Measurements from ENCODE around the gene EPB41L4B.

EPB41L4B gene

DNA sequence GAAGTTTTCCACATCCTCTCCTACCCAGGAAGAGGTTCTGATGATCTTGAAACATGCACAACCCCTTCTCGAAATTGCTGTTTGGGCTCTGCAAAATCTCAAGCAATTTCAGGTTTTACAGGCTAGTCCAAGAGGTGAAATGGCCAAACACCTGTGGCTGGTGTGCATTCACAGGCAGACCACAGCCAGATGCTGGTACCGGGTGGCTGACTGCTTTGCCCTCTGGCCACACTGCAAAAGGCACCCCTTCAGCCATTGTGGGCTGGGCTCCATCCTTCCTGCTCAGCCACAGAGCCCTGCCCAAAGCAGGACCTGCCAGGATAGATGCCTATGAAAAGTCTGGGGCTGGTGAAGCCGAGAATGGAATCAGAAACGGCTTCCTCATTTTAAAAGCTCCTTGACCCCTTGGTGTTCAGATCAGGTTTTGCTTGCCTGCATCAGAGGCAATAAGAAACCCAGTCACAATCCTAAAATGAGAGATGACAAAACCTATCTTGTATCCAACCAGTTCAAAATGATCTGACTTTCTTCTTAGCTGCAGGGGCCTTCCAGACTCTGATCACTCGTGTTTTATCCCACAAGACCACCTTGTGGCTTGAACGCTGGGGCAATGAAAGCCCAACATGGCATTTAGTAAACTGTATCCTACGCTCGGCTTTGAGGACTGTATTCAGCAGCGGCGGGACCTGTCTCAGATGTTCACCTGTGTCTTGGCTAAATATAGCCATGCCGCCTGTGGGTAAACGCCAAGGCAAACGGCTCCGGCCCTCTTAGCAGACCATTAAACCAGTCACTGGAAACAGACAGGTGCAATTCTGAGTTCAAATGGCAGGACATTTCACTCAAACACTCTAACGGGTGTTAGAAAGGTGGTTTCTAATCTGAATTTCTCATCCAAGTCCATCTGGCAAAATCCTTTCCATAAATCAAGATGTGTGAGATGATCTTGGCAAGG, 49.6 kb downstream of the EPB41L4B start:
- H3K27me3 Mint-ChIP-seq: peaks cover 4% of the 10 kb centered on the region
- no peaks in the 10 kb centered on the region for H3K4me1 Mint-ChIP-seq
- H3K36me3 Mint-ChIP-seq: no peaks in the 10 kb centered on the region
- no peak overlapping the region for H3K27ac Mint-ChIP-seq
- no peaks in the 10 kb centered on the region for H3K9me3 Mint-ChIP-seq
- H3K4me3 Mint-ChIP-seq: no peak overlapping the region

DNA sequence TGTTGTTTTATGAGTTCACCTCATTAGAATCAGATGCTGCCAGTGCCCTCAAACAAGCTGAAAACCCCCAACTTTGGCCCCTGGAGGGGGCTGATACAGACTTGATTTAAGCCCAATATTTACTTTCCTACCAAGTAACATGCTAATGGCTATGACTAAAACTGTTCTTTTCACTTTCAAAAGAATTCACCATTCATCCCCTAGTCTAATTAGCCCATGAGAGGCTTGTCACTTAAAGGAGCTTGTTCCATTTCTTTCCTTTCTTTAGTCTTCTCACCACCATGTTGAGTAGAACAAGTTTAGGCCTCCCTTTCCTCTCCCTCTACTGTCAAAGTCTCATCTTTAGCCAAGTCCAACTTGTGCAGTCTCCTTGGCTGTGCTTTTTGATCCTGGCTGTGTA, 50.4 kb downstream of the EPB41L4B start:
- no peaks in the 10 kb centered on the region for H3K4me1 Mint-ChIP-seq
- no peak overlapping the region for H3K27ac Mint-ChIP-seq
- no peaks in the 10 kb centered on the region for H3K36me3 Mint-ChIP-seq
- no peak overlapping the region for H3K4me3 Mint-ChIP-seq
- H3K9me3 Mint-ChIP-seq: no peaks in the 10 kb centered on the region
- peaks cover 3% of the 10 kb centered on the region for H3K27me3 Mint-ChIP-seq

DNA sequence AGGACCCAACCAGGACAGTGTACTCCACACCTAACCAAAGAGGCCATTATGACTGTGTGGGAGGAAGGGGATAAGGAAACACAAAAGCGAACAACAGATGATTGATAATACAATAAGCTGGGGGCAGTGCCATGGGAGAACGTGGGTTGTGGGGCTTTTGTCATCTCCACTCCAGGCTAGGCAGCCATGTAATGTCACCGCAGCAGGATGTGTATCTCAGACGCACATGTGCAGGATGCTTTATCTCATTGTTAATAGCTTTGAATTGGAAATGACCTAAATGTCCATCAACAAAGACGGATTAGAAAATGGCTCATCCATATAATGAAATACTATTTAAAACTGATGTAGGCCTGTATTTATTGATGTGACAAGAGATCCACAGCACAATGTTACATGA, 51.0 kb downstream of the EPB41L4B start:
- Mint-ChIP-seq H3K4me1 (no peaks in the 10 kb centered on the region), H3K4me3 (no peak overlapping the region), H3K9me3 (no peaks in the 10 kb centered on the region), H3K27me3 (peaks cover under 1% of the 10 kb centered on the region), H3K36me3 (no peaks in the 10 kb centered on the region), H3K27ac (no peak overlapping the region)

DNA sequence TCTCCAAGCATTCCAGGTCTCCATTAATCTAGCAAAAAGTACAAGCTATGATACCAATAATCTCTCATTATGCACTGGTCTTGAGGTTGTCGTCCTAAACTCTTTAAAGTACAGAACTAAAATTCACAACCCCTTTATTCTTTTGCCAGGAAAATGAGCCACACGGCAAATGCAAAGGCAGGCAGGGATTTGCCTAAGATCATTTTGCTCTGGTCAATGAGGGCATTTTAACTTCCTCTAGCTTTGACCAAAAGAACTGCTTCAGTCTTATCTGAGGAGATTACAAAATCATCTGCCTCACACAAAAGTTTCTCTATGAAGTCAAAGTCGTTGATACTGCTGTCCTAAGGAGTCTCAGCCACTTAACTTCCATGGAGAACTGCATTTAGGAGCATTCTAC, 51.8 kb downstream of the EPB41L4B start:
- H3K27ac Mint-ChIP-seq: no peak overlapping the region
- no peaks in the 10 kb centered on the region for H3K36me3 Mint-ChIP-seq
- no peak overlapping the region for H3K4me3 Mint-ChIP-seq
- peaks cover 1% of the 10 kb centered on the region for H3K27me3 Mint-ChIP-seq
- no peaks in the 10 kb centered on the region for H3K9me3 Mint-ChIP-seq
- H3K4me1 Mint-ChIP-seq: no peaks in the 10 kb centered on the region

DNA sequence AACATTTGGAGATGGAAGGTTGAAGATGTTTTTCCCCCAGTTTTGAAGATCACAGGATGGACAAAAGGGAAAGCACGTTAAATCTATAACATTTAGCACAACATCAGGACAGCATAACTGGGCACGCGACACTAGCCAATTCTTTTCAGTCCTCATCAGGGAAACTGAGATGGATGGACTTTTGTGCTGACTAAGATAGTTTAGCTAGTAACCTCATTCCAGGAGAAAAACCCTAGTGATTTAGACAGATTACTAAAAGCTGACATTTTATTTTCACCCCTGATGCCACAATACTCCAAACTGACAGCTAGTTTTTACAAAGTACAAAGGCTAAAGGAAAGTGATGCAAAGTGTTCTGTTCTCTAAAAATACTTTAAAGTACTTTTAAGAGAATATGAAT, 53.3 kb downstream of the EPB41L4B start:
- H3K27me3 Mint-ChIP-seq: peaks cover 1% of the 10 kb centered on the region
- no peaks in the 10 kb centered on the region for H3K4me1 Mint-ChIP-seq
- no peaks in the 10 kb centered on the region for H3K9me3 Mint-ChIP-seq
- H3K4me3 Mint-ChIP-seq: no peak overlapping the region
- no peak overlapping the region for H3K27ac Mint-ChIP-seq
- no peaks in the 10 kb centered on the region for H3K36me3 Mint-ChIP-seq

DNA sequence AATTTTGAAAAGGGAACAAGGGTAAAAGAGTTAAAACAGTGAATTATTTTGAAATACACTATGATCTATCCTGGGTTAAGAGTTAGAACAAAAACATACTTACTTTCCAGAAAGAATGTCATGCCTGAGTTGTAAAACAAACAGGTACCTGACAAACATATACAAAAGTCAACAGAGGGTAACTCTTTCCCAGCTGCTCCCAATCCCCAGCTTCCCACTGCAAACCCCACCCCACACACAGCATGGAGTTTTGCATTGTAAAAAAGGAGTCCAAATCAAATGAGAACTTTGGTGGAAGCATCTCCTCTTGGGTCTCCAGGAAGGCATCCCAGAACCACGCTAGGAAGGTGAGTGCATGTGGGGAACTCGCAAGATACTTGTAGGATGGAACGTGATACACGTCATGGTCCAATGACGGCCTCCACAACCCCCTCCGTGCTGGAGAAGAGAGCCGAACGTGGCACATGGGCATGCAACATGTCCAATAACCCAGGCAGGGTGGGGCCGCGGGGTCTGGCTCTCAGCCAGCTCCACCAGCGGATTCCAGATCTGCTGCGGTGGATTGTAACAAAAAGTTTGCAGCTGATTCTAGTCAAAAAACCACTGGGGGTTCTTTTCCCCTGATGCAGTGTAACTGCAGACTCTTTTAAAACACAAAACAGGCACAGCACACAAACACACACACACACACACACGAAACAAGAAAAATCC, 55.8 kb downstream of the EPB41L4B start:
- no peaks in the 10 kb centered on the region for H3K4me1 Mint-ChIP-seq
- no peaks in the 10 kb centered on the region for H3K9me3 Mint-ChIP-seq
- H3K36me3 Mint-ChIP-seq: no peaks in the 10 kb centered on the region
- no peak overlapping the region for H3K27ac Mint-ChIP-seq
- peaks cover 1% of the 10 kb centered on the region for H3K27me3 Mint-ChIP-seq
- no peak overlapping the region for H3K4me3 Mint-ChIP-seq

DNA sequence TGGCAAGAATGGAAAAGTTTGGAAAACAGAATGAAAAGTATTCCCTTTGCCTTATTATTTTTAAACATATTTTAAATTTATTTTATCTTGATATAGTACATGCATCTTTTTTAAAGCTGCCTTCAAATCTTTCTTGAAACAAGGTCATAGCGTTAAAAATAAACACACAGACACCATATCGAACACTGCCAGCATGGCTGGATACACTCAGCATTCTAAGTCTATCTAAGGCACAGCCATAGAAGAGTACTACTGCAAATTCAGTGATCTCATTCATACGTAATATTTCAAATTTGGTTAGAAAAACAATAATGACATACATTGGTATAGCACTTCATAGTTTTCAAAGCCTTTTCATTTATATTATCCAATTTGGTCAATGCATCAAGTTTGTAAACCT, 57.5 kb downstream of the EPB41L4B start:
- Mint-ChIP-seq H3K36me3 (no peaks in the 10 kb centered on the region), H3K27me3 (peaks cover 1% of the 10 kb centered on the region), H3K4me1 (no peaks in the 10 kb centered on the region), H3K9me3 (no peaks in the 10 kb centered on the region), H3K27ac (no peak overlapping the region), H3K4me3 (no peak overlapping the region)

DNA sequence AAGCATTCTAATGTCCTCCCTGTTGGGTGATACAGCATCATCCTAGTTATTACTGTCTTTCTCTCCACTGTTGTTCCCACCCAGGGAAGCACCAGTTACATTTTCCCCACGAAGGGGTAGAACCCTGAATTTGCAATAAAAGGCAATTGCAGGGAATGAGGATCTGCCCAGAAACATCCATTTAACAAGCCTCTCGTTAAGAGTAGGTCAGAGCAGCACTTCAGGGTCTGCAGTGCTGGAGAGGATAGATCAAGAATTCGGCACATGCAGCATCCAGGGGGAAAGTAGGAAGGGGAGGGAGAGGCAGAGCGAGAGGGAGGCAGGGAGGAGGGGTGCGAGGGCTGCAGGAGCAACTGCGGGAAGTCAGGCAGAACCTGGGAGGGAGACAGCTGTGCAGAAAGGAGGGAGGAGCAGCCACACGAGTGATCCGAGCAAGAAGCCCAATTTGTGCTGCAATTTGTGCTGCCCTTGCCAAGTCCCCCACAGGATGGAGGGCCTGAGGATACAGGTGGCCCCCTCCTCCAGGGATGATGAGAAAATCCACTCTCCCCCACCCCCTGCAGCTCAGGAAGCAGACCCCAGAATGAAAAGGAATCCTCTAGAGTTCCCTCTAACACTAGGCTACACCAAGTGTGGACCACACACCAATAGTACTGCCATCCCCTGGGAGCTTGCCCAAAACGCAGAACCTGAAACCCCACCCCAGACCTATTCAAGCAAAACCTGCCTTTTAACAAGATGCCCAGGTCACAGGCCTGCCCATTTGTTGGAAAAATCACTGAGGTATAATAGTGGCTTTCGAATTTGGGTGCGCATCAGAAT, 62.2 kb downstream of the EPB41L4B start:
- H3K27me3 Mint-ChIP-seq: no peaks in the 10 kb centered on the region
- no peak overlapping the region for H3K27ac Mint-ChIP-seq
- H3K4me1 Mint-ChIP-seq: no peaks in the 10 kb centered on the region
- H3K4me3 Mint-ChIP-seq: no peak overlapping the region
- no peaks in the 10 kb centered on the region for H3K9me3 Mint-ChIP-seq
- H3K36me3 Mint-ChIP-seq: no peaks in the 10 kb centered on the region

DNA sequence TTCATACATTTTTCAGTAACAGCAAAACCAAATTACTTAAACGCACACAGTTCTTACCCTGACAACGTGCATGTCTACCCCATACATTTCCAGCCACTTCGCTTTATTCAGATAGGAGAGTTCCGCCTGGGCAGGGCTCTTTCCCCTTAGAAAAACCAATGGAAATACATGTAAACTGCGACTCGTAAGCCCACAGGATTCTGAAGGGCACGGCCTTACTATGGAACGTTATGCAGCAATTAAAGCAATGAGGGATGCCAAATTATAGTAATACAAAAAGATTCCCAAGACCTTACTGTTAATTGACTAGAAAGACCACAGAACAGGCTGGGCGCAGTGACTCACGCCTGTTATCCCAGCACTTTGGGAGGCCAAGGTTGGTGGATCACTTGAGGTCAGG, 64.5 kb downstream of the EPB41L4B start:
- H3K27me3 Mint-ChIP-seq: no peaks in the 10 kb centered on the region
- no peaks in the 10 kb centered on the region for H3K36me3 Mint-ChIP-seq
- H3K27ac Mint-ChIP-seq: no peak overlapping the region
- no peaks in the 10 kb centered on the region for H3K4me1 Mint-ChIP-seq
- H3K4me3 Mint-ChIP-seq: no peak overlapping the region
- H3K9me3 Mint-ChIP-seq: no peaks in the 10 kb centered on the region

DNA sequence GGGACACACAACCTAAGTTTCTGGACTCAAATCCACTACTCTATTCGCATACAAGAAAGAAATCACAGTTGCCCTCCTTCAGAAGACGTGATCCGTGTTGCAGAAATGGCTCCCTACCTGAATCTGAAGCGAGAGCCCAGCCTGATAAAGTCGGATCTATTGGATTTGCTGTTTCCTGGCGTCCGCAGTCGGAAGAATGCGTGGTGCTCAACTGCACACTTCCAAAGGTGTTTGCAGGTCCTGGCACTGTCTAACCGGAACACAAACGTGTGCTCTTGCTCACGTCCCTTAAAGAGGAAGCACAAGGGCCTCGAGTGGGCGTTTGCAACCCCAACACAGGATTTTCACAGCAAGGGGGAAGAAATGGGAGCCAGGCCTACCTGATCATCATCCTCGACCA, 65.5 kb downstream of the EPB41L4B start:
- Mint-ChIP-seq H3K4me1 (no peaks in the 10 kb centered on the region), H3K4me3 (no peak overlapping the region), H3K27me3 (no peaks in the 10 kb centered on the region), H3K27ac (no peak overlapping the region), H3K36me3 (no peaks in the 10 kb centered on the region), H3K9me3 (no peaks in the 10 kb centered on the region)

DNA sequence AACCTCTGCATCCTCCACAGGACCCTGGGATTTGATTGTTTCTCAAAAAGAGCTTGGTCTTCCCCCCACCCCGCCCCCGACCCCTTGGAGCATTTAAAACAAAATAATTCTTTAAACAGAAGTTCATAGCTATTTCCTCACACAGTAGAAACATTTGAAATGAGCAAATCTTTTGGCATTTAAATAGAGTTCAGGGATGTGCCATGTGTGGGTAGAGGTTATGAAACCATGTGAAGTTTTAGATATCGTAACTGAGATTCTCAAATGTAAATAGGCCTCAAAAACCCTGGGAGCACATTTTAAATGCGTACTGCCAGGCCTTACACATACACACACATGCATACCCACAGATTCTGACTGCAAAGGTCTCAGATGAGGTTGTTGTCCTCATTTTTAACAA, 66.5 kb downstream of the EPB41L4B start:
- no peak overlapping the region for H3K27ac Mint-ChIP-seq
- no peak overlapping the region for H3K4me3 Mint-ChIP-seq
- H3K4me1 Mint-ChIP-seq: no peaks in the 10 kb centered on the region
- H3K27me3 Mint-ChIP-seq: no peaks in the 10 kb centered on the region
- H3K36me3 Mint-ChIP-seq: no peaks in the 10 kb centered on the region
- H3K9me3 Mint-ChIP-seq: no peaks in the 10 kb centered on the region

DNA sequence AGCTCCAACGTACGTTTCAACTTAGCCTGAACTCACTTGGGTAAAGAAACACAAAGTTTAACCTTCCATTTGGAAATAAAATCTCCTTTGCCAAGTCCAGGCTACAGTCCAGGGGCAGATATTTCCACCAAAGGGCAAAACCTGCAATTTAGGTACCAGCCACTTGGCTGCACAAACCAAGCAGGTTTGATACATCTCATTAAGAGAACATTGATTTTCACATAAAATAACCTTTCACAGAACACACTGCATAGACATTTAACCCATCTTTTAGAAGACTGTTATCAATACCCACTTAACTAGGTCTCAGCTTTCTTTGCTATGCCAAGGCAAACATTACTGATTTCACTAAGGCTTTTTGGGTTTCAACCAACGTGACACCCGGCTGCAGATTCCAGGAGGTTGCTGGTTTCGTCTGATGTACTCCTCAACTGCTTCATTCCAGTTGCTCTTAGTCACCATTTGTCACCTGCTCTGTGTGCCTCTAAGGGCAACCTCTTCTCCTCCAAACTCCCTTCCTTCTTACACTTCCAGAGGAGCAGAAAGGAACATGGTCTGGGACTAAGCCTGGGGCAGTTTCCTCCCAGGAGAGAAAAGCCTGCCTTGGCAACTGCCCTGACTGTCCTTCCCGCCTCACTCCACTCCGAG, 67.1 kb downstream of the EPB41L4B start:
- Mint-ChIP-seq H3K27ac (no peak overlapping the region), H3K4me1 (no peaks in the 10 kb centered on the region), H3K27me3 (no peaks in the 10 kb centered on the region)

DNA sequence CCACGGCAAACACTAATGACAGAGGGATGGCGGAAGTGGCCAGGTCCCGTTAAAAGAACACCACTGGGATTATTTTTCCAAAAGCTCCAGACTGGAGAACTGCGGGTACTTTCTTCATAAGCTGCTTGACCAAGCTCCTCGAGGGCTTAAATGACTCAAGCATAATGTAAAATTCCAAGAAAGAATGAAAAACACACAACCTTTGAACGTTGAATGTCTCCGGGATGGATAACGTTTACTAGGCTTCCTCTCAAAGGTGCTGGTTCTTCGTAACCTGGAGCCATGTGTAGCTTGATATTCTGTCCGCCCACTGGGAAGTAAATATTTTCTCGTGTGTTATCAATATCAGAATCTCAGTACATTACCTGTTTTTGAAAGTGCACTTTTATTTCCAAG, 67.6 kb downstream of the EPB41L4B start:
- no peak overlapping the region for H3K27ac Mint-ChIP-seq

More for the DNA sequence above, 67.1 kb downstream of the EPB41L4B start:
- Mint-ChIP-seq H3K4me3 (no peak overlapping the region), H3K36me3 (no peaks in the 10 kb centered on the region), H3K9me3 (no peaks in the 10 kb centered on the region)

DNA sequence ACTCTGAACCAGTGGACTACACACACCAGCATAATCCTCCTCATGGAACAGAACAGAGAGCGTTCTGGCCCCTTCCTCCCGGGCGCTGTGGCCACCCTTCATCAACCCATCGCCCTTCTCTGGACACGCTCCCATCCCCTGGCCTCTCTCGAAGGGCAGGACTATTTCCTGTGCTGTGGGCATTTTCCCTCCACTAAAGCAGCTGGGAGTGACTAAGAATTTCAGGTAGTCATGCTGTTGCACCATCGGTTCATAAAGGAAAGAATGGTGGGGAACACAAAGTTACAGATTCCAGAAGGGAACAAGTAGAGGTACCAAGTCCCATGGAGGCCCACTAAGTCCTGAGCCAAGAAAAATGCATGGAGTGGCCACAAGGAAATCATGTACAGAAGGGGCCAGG, 68.6 kb downstream of the EPB41L4B start:
- Mint-ChIP-seq H3K9me3 (no peaks in the 10 kb centered on the region), H3K4me3 (no peak overlapping the region), H3K36me3 (no peaks in the 10 kb centered on the region), H3K4me1 (no peaks in the 10 kb centered on the region), H3K27me3 (no peaks in the 10 kb centered on the region), H3K27ac (no peak overlapping the region)

More for the DNA sequence above, 67.6 kb downstream of the EPB41L4B start:
- H3K27me3 Mint-ChIP-seq: no peaks in the 10 kb centered on the region
- H3K36me3 Mint-ChIP-seq: no peaks in the 10 kb centered on the region
- no peaks in the 10 kb centered on the region for H3K4me1 Mint-ChIP-seq
- no peaks in the 10 kb centered on the region for H3K9me3 Mint-ChIP-seq
- no peak overlapping the region for H3K4me3 Mint-ChIP-seq

DNA sequence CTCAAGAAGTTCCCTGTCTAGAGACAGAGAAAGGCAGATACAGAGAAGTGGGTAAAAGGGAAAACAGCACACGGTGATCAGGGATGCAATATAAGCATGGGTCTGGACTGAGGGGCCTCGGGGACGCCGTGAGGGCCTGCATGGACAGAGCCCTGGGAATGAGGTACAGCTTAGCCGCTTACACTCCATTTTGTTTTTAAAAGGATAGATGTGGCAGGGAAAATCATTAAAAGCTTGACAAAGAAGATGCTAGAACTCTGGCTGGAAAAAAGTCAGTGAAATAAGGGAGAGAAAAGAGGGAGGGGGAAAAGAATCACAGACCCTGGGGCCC, 69.1 kb downstream of the EPB41L4B start:
- no peaks in the 10 kb centered on the region for H3K9me3 Mint-ChIP-seq
- no peaks in the 10 kb centered on the region for H3K27me3 Mint-ChIP-seq
- no peaks in the 10 kb centered on the region for H3K36me3 Mint-ChIP-seq
- no peak overlapping the region for H3K27ac Mint-ChIP-seq
- no peaks in the 10 kb centered on the region for H3K4me1 Mint-ChIP-seq
- no peak overlapping the region for H3K4me3 Mint-ChIP-seq

Data from activated naive CD4-positive, alpha-beta T cell treated with anti-CD3 and anti-CD28 coated beads, Interleukin-2, amount 50 U/mL, for 24 hours (primary cell).